ENCODE data around the gene ZNF500.

DNA sequence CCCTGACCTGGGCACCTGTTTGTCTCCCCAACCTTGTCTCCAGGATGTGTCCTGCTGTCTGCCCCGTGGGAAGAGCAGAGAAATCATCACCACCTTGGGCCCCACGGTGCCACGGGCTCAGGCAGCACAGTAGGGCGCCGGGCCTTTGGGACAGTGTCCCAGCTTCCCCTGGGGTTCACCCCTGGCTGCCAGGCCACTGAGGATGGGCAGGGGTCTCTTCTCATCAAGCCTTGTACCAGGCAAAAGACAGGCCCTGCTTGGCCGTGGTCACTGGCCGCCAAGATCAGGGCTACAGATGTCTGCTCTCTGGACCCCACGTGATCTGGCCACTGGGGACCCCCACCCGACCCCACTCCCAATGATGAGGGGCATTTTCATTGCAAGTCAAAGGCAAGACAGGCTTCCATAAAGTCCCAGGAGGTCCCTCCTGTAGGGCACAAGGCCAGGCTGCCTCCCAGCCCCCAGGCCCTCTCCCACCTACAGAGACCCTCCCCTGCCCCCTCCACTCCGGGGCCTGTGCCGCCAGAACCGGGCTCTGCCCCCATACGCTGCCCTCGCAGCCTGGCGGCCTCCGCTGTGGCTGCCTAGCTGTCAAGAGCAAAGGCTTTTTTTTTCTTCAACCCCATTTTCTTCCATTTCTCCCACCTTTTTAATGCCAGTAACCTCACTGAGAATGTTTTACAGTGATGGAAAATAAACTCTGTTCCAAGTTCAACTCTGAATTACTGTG lies 18.1 kb downstream of the ZNF500 start:
- no peak for TF ChIP-seq CTCF (conservative IDR thresholded peaks at IDR 0.05 in 1 of 2, IDR thresholded peaks at IDR 0.05 in 1 of 2; ENCODE audit: low read depth in 1 of 2, low read length in 2 of 2)
- no peak for TF ChIP-seq EZH2 (IDR thresholded peaks at IDR 0.05; ENCODE audit: low read length, missing control alignments)
